Thyroid gland (tissue), 4 donors: ENCODE results near the gene HS3ST2. TPM values are rescaled to one million over a fixed set of nuclear protein-coding genes. Genes with fewer than 3 reads are reported as not detected.

Experiments
- DNase-seq, 2 donors: peaks; one replicate each; pipeline ENCODE4 v3.0.0-alpha.2; 2019
- H3K27ac ChIP-seq, 3 donors: fragments of 200-600 bp; sonication (generic); 1 replicate in 2 of 3; 2 replicates in 1 of 3; pipeline ENCODE4 v1.5.1; 2016 to 2019; ENCODE audit warnings: mild to moderate bottlenecking in 1 of 3, moderate library complexity in 1 of 3
- H3K27me3 ChIP-seq: fragments of 200-600 bp; sonication (generic); one replicate; pipeline ENCODE4 v1.5.1; 2019
- H3K36me3 ChIP-seq, 2 donors: fragments of 200-600 bp; sonication (generic); one replicate each; pipeline ENCODE4 v1.5.1; 2016 to 2019
- H3K4me1 ChIP-seq, 2 donors: fragments of 200-600 bp; sonication (generic); one replicate each; pipeline ENCODE4 v1.5.1; 2017 to 2019
- H3K4me3 ChIP-seq, 3 donors: fragments of 200-600 bp; sonication (generic); replicated peaks in 1 of 3; 1 replicate in 2 of 3; 2 replicates in 1 of 3; pipeline ENCODE4 v1.5.1; 2016; ENCODE audit warnings: mild to moderate bottlenecking in 1 of 3
- H3K9me3 ChIP-seq: fragments of 200-600 bp; sonication (generic); one replicate; pipeline ENCODE4 v1.5.1; 2017
- CTCF ChIP-seq, 6 experiments: fragments of 200-600 bp in 3 of 6; fragments of 450-650 bp in 3 of 6; sonication (generic) in 3 of 6; IDR thresholded peaks; one replicate each; pipeline ENCODE4 v1.5.1; 2016 to 2019; ENCODE audit warnings: antibody characterized with exemption in 6 of 6, mild to moderate bottlenecking in 2 of 6, inconsistent platforms in 1 of 6, moderate library complexity in 1 of 6
- POLR2A ChIP-seq, 2 donors: fragments of 450-650 bp; IDR thresholded peaks; one replicate each; pipeline ENCODE4 v1.6.1; 2017; ENCODE audit warnings: antibody characterized with exemption in 2 of 2, mild to moderate bottlenecking in 2 of 2, moderate library complexity in 1 of 2
- WGBS, 2 donors: methylation state at CpG; one replicate each; pipeline ENCODE4 v1.1.5; 2017; 5-methylcytosine and 5-hydroxymethylcytosine counted together
- intact Hi-C: fragments of 100-400 bp; cut with DNase I; formaldehyde crosslinking; loops from one replicate; pipeline ENCODE4 v1.15.1; 2023
- total RNA-seq, 4 donors: library from RNA; depleted of rRNA; stranded (reverse); fragments of >200 nt; gene quantifications; one replicate each; pipeline ENCODE4 v1.2.3, GENCODE V29; 2016

Gene HS3ST2
- total RNA-seq, 4 donors from 2014 or later = 0.88 to 7.0 (median 3.7) TPM

- no peak overlapping the region for H3K4me3 ChIP-seq
- H3K36me3 ChIP-seq = no peaks in the 10 kb centered on the region
- no peak overlapping the region for H3K27ac ChIP-seq
- no peak for DNase-seq
- H3K27me3 ChIP-seq = no peaks in the 10 kb centered on the region
- no peaks in the 10 kb centered on the region for H3K9me3 ChIP-seq
- no peak for TF ChIP-seq CTCF (IDR thresholded peaks at IDR 0.05)
- TF ChIP-seq POLR2A (IDR thresholded peaks at IDR 0.05) = no peak
- 66 to 68% methylated on average over 7 of the region's 7 CpGs for WGBS, 2 donors
- H3K4me1 ChIP-seq = no peaks in the 10 kb centered on the region
- intact Hi-C loops = no loop called here
These were observed 98.7 kb downstream of the HS3ST2 start for GRCh38 chr16:22912654-22913053.

DNA sequence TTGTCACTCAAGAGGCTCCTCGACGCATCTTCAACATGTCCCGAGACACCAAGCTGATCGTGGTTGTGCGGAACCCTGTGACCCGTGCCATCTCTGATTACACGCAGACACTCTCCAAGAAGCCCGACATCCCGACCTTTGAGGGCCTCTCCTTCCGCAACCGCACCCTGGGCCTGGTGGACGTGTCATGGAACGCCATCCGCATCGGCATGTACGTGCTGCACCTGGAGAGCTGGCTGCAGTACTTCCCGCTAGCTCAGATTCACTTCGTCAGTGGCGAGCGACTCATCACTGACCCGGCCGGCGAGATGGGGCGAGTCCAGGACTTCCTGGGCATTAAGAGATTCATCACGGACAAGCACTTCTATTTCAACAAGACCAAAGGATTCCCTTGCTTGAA, 101.0 kb downstream of the HS3ST2 start:
- Histone ChIP-seq H3K27me3 (no peaks in the 10 kb centered on the region), H3K4me3 (no peak overlapping the region), H3K9me3 (no peaks in the 10 kb centered on the region), H3K4me1 (no peaks in the 10 kb centered on the region), H3K36me3 (no peaks in the 10 kb centered on the region), H3K27ac (no peak overlapping the region)
- no peak for TF ChIP-seq CTCF (IDR thresholded peaks at IDR 0.05)
- DNase-seq = no peak
- intact Hi-C loops = no loop called here
- 89 to 92% methylated on average over 25 of the region's 25 CpGs for WGBS, 2 donors

GRCh38 chr16:22923491-22923890, 109.5 kb downstream of the HS3ST2 start:
- Histone ChIP-seq H3K27me3 (no peaks in the 10 kb centered on the region), H3K4me1 (no peaks in the 10 kb centered on the region), H3K36me3 (no peaks in the 10 kb centered on the region), H3K9me3 (no peaks in the 10 kb centered on the region), H3K27ac (no peak overlapping the region), H3K4me3 (no peak overlapping the region)
- intact Hi-C loops = no loop called here
- WGBS, 2 donors = 70 to 78% methylated on average over 3 of the region's 3 CpGs
- no peak for DNase-seq
- no peak for TF ChIP-seq CTCF (IDR thresholded peaks at IDR 0.05)
- no peak for TF ChIP-seq POLR2A (IDR thresholded peaks at IDR 0.05)

DNA sequence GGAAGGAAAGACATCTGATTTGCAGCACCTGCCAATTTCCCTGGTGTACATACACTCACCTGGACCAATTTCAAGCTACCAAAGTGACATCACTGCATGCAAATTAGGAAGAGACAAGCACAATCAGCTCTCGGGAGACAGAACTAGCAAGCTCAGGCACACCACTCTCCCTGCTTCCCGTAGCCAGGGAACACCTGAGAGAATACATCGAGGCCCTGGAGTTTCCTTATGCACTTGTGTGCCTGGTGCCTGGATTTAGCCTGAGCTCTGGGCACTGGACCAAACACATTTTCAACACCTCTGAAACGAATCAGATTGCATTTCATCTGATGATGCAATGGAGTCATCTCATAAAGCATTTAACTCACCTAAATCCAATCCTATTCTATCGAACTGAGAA, 110.5 kb downstream of the HS3ST2 start:
- no peak overlapping the region for H3K27ac ChIP-seq
- 48 to 61% methylated on average over 5 of the region's 5 CpGs for WGBS, 2 donors
- H3K4me1 ChIP-seq = no peaks in the 10 kb centered on the region
- no peak for TF ChIP-seq CTCF (IDR thresholded peaks at IDR 0.05)
- no peaks in the 10 kb centered on the region for H3K36me3 ChIP-seq
- no peaks in the 10 kb centered on the region for H3K9me3 ChIP-seq
- no peak overlapping the region for H3K4me3 ChIP-seq
- no peaks in the 10 kb centered on the region for H3K27me3 ChIP-seq
- intact Hi-C loops = no loop called here
- no peak for DNase-seq

GRCh38 chr16:22926105-22926751, 112.3 kb downstream of the HS3ST2 start:
- no peaks in the 10 kb centered on the region for H3K4me1 ChIP-seq
- H3K27ac ChIP-seq = no peak overlapping the region
- H3K27me3 ChIP-seq = no peaks in the 10 kb centered on the region
- 62 to 72% methylated on average over 10 of the region's 10 CpGs for WGBS, 2 donors
- H3K9me3 ChIP-seq = no peaks in the 10 kb centered on the region
- intact Hi-C loops = no loop called here
- TF ChIP-seq POLR2A (IDR thresholded peaks at IDR 0.05) (no peak), CTCF (IDR thresholded peaks at IDR 0.05) (no peak)
- no peak overlapping the region for H3K4me3 ChIP-seq
- DNase-seq = no peak
- no peaks in the 10 kb centered on the region for H3K36me3 ChIP-seq
